ENCODE measurements around the gene ATG4D.
"Not testable (repeated sequence)": the region's sequence is repeated elsewhere in the genome, so short reads cannot be mapped to it uniquely, and the experiment has no call there.

Gene ATG4D

GRCh38 chr19:10552510-10553053 is 8.9 kb downstream of the ATG4D start:
- peak; percentile 41 for DNase-seq (ENCODE audit: low read depth)

GRCh38 chr19:10553087-10553667 is 9.5 kb downstream of the ATG4D start:
- DNase-seq (ENCODE audit: low read depth) = no peak

GRCh38 chr19:10553943-10554381 is 10.3 kb downstream of the ATG4D start:
- no peak for DNase-seq (ENCODE audit: low read depth)

GRCh38 chr19:10554760-10555609 is 11.3 kb downstream of the ATG4D start:
- DNase-seq (ENCODE audit: low read depth) = no peak

- DNase-seq (ENCODE audit: low read depth) = no peak
Observed at GRCh38 chr19:10555610-10555973, 11.9 kb downstream of the ATG4D start.

- no peak for DNase-seq (ENCODE audit: low read depth)
Observed at GRCh38 chr19:10557603-10558197, 14.0 kb downstream of the ATG4D start.

GRCh38 chr19:10560154-10560553 is 16.4 kb downstream of the ATG4D start:
- no peak for DNase-seq (ENCODE audit: low read depth)

- DNase-seq (ENCODE audit: low read depth) = no peak
Observed at GRCh38 chr19:10562609-10563008, 18.9 kb downstream of the ATG4D start.

GRCh38 chr19:10565028-10565566 is 21.4 kb downstream of the ATG4D start:
- peak; percentile 46 for DNase-seq (ENCODE audit: low read depth)

- peak; percentile 97 for DNase-seq (ENCODE audit: low read depth)
Observed at GRCh38 chr19:10565567-10566407, 22.1 kb downstream of the ATG4D start, which contains the start of gene KRI1. KRI1 (minus strand) TSS chr19:10566010; CDS start chr19:10565999, 11 bp downstream.

GRCh38 chr19:10566408-10566657 is 22.6 kb downstream of the ATG4D start:
- DNase-seq (ENCODE audit: low read depth) = no peak

- no peak for DNase-seq (ENCODE audit: low read depth)
Observed at GRCh38 chr19:10566658-10567410, 23.1 kb downstream of the ATG4D start.

GRCh38 chr19:10567656-10568055 is 24.0 kb downstream of the ATG4D start:
- no peak for DNase-seq (ENCODE audit: low read depth)

- peak; percentile 42 for DNase-seq (ENCODE audit: low read depth)
Observed at GRCh38 chr19:10568062-10568825, 24.5 kb downstream of the ATG4D start.

- DNase-seq (ENCODE audit: low read depth) = peak; percentile 100
Observed at GRCh38 chr19:10568826-10569651, 25.3 kb downstream of the ATG4D start, which contains the start of gene CDKN2D. CDKN2D (minus strand) TSS chr19:10568979; CDS start chr19:10568653, 326 bp downstream.

GRCh38 chr19:10573793-10574192 is 30.1 kb downstream of the ATG4D start:
- DNase-seq (ENCODE audit: low read depth) = not testable (repeated sequence)

- DNase-seq (ENCODE audit: low read depth) = no peak
Observed at GRCh38 chr19:10574462-10574861, 30.8 kb downstream of the ATG4D start.

GRCh38 chr19:10575011-10575716 is 31.5 kb downstream of the ATG4D start:
- no peak for DNase-seq (ENCODE audit: low read depth)

- no peak for DNase-seq (ENCODE audit: low read depth)
Observed at GRCh38 chr19:10577951-10578350, 34.2 kb downstream of the ATG4D start.

Measured in iris pigment epithelial cell (primary cell).